ENCODE data around the gene PIGU.
A peak's percentile ranks its signal among the peaks of the same experiment; 100 is the strongest.
"Not testable (repeated sequence)": the region's sequence is repeated elsewhere in the genome, so short reads cannot be mapped to it uniquely, and the experiment has no call there.

The PIGU gene

GRCh38 chr20:34514897-34515483 is 161.9 kb downstream of the PIGU start:
- no peaks in the 10 kb centered on the region for H3K27me3 ChIP-seq (ENCODE audit: insufficient read depth, low read length)
- peaks cover 15% of the 10 kb centered on the region for H3K4me1 ChIP-seq (ENCODE audit: insufficient read depth, low read length)
- H3K36me3 ChIP-seq (ENCODE audit: insufficient read depth, low read length): peaks cover 27% of the 10 kb centered on the region
- no peaks in the 10 kb centered on the region for H3K9me3 ChIP-seq (ENCODE audit: low read length)
- peak overlapping the region; percentile 99 for H3K4me3 ChIP-seq (ENCODE audit: low read length)
- H2AFZ ChIP-seq (ENCODE audit: low read depth, low read length): no peak overlapping the region

- Histone ChIP-seq H3K4me1 (ENCODE audit: insufficient read depth, low read length) (peaks cover 15% of the 10 kb centered on the region), H3K36me3 (ENCODE audit: insufficient read depth, low read length) (peaks cover 25% of the 10 kb centered on the region)
- not testable (repeated sequence) for H3K9me3 ChIP-seq (ENCODE audit: low read length); H3K4me3 ChIP-seq (ENCODE audit: low read length); H3K27me3 ChIP-seq (ENCODE audit: insufficient read depth, low read length); H2AFZ ChIP-seq (ENCODE audit: low read depth, low read length)
These were observed 162.9 kb downstream of the PIGU start for GRCh38 chr20:34514034-34514433.

GRCh38 chr20:34512955-34513419 is 163.9 kb downstream of the PIGU start:
- Histone ChIP-seq H3K27me3 (ENCODE audit: insufficient read depth, low read length) (no peaks in the 10 kb centered on the region), H3K4me3 (ENCODE audit: low read length) (no peak overlapping the region), H3K4me1 (ENCODE audit: insufficient read depth, low read length) (peaks cover 15% of the 10 kb centered on the region), H2AFZ (ENCODE audit: low read depth, low read length) (no peak overlapping the region), H3K9me3 (ENCODE audit: low read length) (no peaks in the 10 kb centered on the region), H3K36me3 (ENCODE audit: insufficient read depth, low read length) (peaks cover 28% of the 10 kb centered on the region)

DNA sequence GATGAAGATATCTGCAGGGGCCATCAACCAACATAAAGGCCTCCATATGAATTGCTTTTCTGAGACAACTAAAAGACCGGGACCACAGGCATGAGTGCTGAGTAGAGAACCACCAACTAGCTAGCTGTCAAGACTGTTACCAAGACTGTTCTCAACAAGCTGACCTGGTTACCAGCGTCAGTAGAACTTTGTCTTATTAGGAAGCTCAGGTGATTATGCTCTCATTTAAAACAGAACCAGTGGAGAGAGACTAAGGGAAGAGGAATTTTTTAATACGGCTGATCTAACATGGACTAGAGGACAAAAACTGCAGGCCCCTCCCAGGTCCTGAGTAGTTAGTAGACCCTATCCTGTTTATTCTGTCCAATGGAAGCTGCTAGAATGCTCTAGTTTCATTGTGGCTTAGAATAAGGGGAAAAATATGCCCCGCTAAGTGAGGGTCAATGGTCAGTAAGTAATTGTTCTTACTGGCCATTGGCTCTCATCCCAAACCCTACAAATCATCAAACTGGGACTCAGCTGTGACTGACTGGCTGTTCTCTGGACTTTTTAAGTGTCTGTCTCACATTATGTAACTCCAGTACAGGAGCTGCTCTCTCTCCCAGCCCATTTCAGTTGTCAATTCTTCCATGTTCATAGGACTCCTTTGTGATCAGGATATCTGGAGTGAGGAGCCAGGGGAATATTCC is 164.5 kb downstream of the PIGU start:
- no peak overlapping the region for H2AFZ ChIP-seq (ENCODE audit: low read depth, low read length)
- H3K36me3 ChIP-seq (ENCODE audit: insufficient read depth, low read length): peaks cover 34% of the 10 kb centered on the region
- no peak overlapping the region for H3K4me3 ChIP-seq (ENCODE audit: low read length)
- H3K27me3 ChIP-seq (ENCODE audit: insufficient read depth, low read length): no peaks in the 10 kb centered on the region
- H3K9me3 ChIP-seq (ENCODE audit: low read length): no peaks in the 10 kb centered on the region
- H3K4me1 ChIP-seq (ENCODE audit: insufficient read depth, low read length): peaks cover 14% of the 10 kb centered on the region

- Histone ChIP-seq H3K4me1 (ENCODE audit: insufficient read depth, low read length) (peaks cover 10% of the 10 kb centered on the region), H2AFZ (ENCODE audit: low read depth, low read length) (no peak overlapping the region), H3K36me3 (ENCODE audit: insufficient read depth, low read length) (peaks cover 37% of the 10 kb centered on the region), H3K9me3 (ENCODE audit: low read length) (no peaks in the 10 kb centered on the region), H3K4me3 (ENCODE audit: low read length) (no peak overlapping the region), H3K27me3 (ENCODE audit: insufficient read depth, low read length) (no peaks in the 10 kb centered on the region)
These were observed 165.0 kb downstream of the PIGU start for GRCh38 chr20:34511891-34512265.

GRCh38 chr20:34510575-34510974 is 166.3 kb downstream of the PIGU start:
- Histone ChIP-seq H3K36me3 (ENCODE audit: insufficient read depth, low read length) (peaks cover 50% of the 10 kb centered on the region), H3K4me3 (ENCODE audit: low read length) (no peak overlapping the region), H3K4me1 (ENCODE audit: insufficient read depth, low read length) (peaks cover 7% of the 10 kb centered on the region), H3K9me3 (ENCODE audit: low read length) (no peaks in the 10 kb centered on the region), H2AFZ (ENCODE audit: low read depth, low read length) (no peak overlapping the region), H3K27me3 (ENCODE audit: insufficient read depth, low read length) (no peaks in the 10 kb centered on the region)
